T-helper 2 cell treated with Interferon-gamma antibody and Interleukin-4, amounts not matched to agents 100 ng/mL and 5 ng/mL, for 36 hours (primary cell): ENCODE measurements around the gene MYOZ2. TPM values are rescaled to one million over a fixed set of nuclear protein-coding genes. Genes with fewer than 3 reads are reported as not detected.

Source experiments
- intact Hi-C: fragments of 100-400 bp; cut with micrococcal nuclease; formaldehyde crosslinking; loops from one replicate; pipeline ENCODE4 v1.15.1; 2023
- total RNA-seq: library from RNA; stranded (reverse); gene quantifications from 2 replicates; pipeline ENCODE4 v1.2.3, GENCODE V29; 2022

The MYOZ2 gene
- total RNA-seq: not detected in 2 replicates

DNA sequence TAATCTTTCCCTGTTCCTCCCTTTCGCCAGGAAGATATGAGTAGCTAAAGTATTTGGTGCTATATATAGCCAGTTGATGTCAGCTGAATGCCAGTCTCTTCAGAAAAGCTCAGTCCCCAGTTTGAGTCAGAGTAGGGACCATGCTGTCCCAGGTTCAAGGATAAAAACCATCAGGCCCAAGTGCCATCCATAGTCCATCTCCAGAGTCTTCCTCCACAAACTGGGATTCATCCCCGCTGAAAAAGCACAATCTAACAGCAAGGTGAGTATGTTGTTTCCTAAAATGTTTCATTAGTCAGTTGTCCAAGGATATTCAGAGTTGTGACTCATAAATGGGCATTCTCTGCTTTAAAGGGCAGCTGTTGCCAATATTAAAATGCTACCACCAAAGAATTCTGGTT lies at the start of gene MYOZ2:
MYOZ2 (plus strand) TSS at position 112 of the 401 bp plus-strand sequence. CDS start 694 bp downstream, outside the sequence.
- intact Hi-C loops: no loop called here

- intact Hi-C loops: no loop called here
Measured at GRCh38 chr4:119087121-119087520, 48.5 kb upstream of the MYOZ2 start.

DNA sequence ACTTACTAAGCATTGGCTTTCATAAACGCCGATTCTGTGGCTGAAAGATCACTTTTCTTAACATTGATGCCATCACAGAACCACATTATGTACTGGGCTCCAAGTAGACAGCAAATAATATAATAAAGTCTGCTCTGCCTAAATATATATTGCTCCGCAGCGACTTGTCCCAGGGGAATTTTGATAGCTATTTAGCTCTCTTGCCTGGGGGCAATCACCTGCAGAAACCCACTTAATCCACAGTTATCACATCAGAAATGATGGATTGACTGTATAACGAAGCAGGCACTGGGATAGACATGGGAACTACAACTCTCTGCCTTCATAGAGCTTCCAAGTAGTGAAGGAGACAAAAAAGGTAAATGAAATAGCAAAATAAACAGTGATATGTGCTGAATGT lies 48.0 kb upstream of the MYOZ2 start:
- intact Hi-C loops: no loop called here

DNA sequence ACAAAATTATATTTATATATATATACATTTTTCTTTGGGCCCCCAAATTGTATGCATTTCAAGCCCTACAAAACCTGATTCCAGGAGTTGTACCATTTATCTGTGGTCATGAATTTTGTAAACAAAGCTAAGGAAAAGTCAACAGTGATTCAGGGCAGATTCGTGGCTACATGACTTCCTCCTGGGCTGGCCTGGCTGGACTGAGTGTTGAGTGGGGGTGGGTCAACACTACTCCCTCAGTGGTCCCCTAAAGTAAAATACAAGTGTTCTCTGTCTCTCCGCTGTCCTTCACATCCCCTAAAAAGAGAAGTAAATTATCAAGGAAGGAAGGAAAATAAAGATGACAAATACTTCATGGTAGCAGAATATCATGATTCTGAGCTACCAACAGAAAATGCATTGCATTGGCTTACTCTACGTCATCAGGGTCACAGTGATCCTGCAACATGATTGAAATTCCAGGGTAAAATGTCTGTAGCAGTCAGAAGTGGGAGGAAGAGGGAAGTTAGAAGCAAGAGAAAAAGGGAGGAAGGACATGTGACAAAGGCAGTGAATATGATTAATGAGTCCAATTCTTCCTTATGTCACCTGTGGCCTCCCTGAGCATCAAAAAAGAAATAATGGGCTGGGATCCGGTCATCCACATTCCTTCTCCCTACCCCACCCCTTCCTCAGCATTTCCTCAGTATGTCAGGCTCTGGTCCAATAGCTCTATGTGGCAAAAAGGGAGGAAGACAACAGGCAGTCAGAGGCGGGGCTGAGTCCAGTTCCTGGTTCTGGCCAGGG lies 42.4 kb upstream of the MYOZ2 start:
- intact Hi-C loops: no loop called here

DNA sequence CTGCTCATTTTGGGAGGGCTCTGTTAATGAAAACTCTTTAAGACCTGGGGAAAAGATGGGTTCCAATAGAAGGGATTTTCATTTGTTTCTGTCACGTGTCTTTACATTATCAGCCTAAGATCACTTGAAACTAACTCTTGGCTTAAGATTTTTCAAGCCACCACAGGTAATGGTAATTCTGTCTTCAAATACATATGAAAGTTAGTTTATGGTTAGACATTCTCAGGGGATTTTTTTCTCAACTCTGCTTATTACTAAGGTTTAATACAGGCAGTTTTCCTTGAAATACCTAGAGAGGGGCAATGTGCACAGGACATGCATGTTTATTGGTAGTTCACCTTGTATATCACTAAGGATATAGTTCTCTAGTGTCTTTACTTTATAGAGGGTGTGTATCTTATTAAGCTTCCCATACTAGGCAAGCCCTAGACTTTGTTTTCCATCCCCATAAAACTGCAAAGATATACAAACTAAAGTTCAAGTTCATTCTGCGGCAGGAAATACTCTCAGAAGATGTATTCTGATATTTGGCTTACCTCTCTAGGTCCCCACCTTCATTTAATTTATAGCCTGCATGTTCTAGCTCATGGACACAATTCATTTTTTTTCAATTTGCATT lies 38.2 kb upstream of the MYOZ2 start:
- intact Hi-C loops: no loop called here

GRCh38 chr4:119098306-119098705 lies 37.3 kb upstream of the MYOZ2 start:
- intact Hi-C loops: no loop called here

DNA sequence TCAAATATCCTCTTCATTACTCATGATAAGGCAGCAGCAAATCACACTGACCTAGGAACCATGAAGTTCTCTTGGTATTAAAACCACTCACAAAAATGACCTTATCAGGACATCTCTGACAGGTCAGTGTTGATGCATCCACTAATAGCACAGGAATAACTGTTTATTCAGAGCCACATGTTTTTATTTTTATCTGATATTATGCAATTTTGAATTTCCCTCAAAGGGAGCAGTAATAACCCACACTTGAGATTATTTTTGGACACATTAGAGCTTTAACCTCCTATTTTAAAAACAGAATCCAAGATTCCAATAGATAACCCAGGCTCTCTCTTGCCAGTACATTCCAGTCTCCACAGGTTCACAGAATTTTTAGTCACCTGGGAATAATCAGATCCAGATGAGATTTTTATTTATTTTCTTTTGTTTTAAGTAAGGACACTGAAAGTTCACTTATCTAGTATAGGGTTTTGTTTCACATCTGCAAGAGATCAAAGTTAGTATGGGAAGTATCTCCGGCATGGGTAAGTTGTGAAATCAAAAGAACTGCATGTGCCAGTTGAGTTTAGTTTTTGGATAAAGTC lies 36.3 kb upstream of the MYOZ2 start:
- intact Hi-C loops: no loop called here

- intact Hi-C loops: no loop called here
Measured at GRCh38 chr4:119100655-119101054, 35.0 kb upstream of the MYOZ2 start.

DNA sequence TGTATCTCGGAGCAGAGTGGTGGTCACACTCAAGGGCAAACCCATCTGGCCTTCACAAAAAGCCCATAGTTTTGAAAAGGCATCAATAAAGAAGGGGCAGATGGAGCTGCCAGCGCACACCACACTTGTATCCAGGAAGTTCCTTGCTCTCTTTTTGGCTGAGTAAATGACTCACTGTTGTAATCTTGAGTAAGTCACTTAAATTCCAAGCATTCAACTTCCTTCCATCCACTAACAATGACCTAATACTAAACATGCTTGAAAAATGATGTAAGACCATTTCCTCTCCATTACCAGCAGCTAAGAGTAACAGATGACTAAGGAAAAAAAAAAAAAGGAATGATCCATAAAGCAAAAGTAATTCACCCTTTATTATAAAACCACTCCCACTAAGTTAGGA lies 32.4 kb upstream of the MYOZ2 start:
- intact Hi-C loops: no loop called here

DNA sequence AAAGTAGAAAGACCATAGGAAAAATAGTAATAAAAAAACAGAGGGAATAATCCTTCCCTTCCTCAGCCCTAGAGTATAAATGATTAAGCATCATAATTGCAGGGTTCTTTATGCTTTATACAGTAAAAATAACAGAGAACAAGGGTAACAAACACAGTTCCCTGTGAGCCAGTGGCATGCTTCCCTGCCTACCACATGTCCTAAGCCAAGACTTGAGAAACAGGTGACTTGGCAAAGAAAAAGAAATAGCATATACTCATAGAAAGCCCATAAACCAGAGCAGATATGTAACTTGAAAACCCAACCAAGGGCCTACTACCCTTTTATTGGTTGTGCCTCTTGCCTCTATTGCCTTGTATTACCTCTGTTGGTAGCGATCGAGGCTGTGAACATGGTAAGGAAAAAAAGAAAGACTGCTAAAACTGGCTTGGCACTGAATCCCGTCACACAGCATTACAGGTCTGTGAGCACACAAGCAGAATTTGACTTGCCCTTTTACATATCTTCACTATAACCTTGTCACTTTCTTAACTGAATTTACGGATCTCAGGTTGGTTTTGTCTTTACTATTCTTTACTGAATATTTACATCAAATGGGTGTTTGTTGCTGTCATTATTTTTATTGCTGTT lies 30.9 kb upstream of the MYOZ2 start:
- intact Hi-C loops: no loop called here

DNA sequence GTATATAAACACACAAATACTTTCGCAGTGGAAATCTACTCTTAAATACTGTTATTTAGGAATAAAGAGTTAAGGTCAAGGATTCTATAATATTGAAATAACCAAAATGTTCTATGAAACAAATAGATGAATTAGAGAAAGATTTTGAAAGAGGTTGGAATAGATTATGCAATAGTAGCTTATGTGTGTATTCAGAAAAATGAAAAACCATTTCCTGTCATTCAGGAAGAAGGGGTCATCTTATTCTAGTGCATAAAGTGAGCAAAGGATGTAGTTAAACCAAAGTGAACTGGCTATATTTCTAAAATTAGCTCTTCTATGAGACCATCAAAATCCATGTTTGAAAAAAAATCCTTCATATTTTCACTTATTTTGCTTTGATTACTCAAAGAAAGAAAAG lies 30.0 kb upstream of the MYOZ2 start:
- intact Hi-C loops: no loop called here

DNA sequence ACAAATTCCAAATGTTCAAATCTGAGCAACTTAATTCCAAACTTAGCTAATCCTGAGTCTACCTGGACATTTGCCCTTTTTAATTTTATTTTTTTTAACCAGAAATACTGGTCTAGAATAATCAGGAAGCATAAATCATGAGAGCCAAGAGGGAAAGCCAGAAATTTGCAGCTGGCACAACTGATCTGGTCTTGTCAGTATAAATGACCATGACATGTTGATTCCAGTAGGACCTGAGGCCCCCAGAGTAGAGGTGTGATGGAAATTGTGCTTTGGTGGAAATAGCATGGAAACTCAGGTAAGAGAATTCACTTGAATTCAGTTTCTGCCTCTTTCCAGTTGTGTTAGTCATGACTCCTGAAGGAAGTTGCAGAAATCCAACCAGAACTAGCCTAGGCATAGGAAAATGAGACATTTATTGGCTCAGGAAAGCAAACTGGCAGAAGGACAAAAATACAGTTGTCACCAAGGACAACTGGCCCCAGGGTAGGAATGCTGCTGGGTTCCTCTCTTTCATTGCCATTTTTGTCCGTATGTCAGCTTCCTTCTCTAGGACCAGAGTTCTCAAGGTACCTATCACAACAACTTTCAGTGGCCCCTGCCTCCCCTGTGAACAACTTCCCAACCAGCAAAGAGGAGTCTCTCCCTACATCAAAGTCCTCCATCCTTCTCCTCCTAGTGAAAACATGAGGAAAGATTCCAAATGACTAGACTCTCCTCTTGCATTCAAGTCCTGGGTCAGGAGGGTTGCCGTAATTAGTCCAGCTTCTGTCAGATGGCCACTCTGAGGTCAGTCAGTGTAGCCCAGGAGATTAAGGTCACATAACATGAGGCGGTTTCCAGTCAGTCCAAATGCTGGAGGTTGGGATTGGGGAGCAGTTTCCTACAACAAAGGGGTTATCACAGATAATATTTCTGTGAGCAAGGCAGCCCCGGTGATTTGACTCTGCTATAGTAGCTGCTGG lies 29.3 kb upstream of the MYOZ2 start:
- intact Hi-C loops: no loop called here

- intact Hi-C loops: no loop called here
Measured at GRCh38 chr4:119110121-119110520, 25.5 kb upstream of the MYOZ2 start.

DNA sequence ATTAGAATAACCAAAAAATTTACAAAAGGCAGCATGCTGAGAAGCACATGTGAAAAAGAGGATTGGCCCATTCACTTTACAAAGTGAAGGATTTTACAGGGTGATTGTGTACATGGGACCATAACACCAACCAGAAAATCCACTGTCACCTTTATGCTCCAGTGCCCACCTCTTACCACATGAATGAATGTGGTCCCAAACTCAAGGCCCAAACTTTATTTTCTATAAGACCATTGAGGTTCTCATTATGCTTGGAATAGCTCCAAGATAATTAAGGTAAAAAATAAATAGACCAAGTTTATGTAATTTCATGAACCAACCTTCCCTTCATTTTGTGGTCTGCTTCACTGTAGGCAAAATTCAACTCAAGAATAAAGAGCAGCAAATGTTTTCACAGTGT lies 24.3 kb upstream of the MYOZ2 start:
- intact Hi-C loops: no loop called here

DNA sequence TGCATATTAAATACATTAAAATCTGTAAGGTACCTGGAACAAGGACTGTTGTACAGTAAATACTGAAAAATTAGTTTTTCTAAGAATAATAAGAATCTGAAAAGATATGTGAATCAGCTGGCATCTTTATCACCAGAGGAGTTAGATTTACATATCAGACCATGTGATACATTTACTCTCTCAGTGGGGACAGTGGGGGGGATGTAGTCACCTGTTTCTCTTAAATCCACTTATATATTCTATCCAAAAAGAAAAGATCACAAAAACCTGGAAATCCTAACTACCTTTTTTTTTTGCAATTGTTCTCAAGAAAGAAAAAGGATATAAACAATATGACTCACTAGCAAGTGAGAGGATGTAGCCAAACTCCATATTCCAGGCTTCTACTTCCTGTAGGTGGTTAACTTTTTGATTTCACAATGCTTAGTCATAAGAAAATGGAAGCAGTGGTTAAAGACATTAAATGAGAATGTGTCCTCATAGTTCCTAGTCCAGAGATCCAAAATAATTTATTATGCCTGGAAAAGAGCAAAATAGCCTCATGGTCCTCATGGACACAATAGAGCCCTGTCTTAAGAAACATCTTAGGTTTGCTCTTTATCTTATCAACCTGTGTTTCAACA lies 22.5 kb upstream of the MYOZ2 start:
- intact Hi-C loops: no loop called here

- intact Hi-C loops: no loop called here
Measured at GRCh38 chr4:119116021-119116420, 19.6 kb upstream of the MYOZ2 start.

DNA sequence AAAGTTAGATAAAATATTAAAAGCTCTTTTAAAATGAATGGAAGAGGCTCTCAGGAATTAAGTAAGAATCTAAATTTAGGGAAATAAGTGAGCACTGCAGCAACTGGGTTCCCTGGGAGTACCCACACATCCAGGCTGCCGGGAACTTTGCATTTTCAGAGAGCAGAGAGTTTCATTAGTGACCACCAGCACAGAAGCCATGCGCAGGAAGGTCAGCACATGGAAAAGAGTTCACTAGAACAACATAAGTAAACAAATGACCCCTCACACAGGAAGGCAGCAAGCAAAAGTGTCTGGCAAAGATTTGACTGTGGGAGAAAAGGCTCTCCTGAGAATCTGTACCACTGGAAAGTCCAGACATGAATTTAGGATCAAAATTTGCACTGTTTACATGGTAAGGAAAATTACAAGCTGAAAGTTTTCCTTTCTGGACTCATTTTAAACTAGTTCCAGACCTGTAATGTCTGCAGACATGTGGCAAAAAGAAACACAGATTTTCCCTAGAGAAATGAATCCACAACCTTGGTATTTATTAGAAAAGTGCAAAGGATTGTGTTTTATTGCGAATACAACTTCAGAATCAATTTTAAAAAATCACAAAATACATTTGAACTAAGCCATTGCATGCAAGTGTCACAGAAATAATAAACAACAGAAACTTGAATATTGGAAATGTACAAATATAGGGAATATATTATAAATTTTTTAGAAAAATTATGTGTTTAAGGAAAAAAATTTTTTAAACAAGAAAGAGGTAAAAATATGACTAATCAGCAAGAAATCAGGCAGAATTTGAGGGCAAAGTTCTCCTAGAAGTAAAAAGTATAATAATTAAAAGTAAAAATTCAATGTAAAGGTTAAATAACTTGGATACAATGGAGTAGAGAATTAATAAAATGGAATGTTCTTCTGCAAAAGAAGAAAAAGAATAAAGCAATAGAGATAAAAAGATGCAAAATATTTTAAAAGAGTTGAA lies 18.4 kb upstream of the MYOZ2 start:
- intact Hi-C loops: no loop called here

- intact Hi-C loops: no loop called here
Measured at GRCh38 chr4:119118397-119118796, 17.2 kb upstream of the MYOZ2 start.

GRCh38 chr4:119124352-119124751 lies 11.3 kb upstream of the MYOZ2 start:
- intact Hi-C loops: no loop called here
